WTC11 (cell line): ENCODE results near the gene FAM124B. TPM values are rescaled to one million over a fixed set of nuclear protein-coding genes. Genes with fewer than 3 reads are reported as not detected.

Experiments
- ATAC-seq: fragments of 200-7000 bp; cut with Tn5 transposase; 2 replicates; pipeline ENCODE4 v1.10.0; 2021; ENCODE audit warnings: mild to moderate bottlenecking, moderate library complexity
- CTCF ChIA-PET: fragments of 300-600 bp; sonication (Branson Sonifier 250); formaldehyde crosslinking; loops from one replicate; lab custom pipeline; 2021; ENCODE audit warnings: antibody characterized with exemption; lab: Charles Lee
- POLR2A ChIA-PET: fragments of 350-600 bp; sonication (Branson Sonifier 250); formaldehyde crosslinking; loops from one replicate; lab custom pipeline; 2021; ENCODE audit warnings: antibody characterized with exemption; lab: Charles Lee
- DNase-seq: peaks from one replicate; pipeline ENCODE4 v3.0.0; 2021; ENCODE audit warnings: low spot score
- H3K27ac Mint-ChIP-seq: 2 replicates; pipeline ENCODE4 v1.8.0; 2021; ENCODE audit warnings: mixed read lengths
- H3K27me3 Mint-ChIP-seq: 2 replicates; pipeline ENCODE4 v1.8.0; 2021; ENCODE audit warnings: low read depth, mild to moderate bottlenecking, moderate library complexity, mixed read lengths
- H3K36me3 Mint-ChIP-seq: 2 replicates; pipeline ENCODE4 v1.8.0; 2021; ENCODE audit warnings: mixed read lengths
- H3K4me1 Mint-ChIP-seq: 2 replicates; pipeline ENCODE4 v1.8.0; 2022; ENCODE audit warnings: mixed read lengths
- H3K4me3 Mint-ChIP-seq: 2 replicates; pipeline ENCODE4 v1.8.0; 2021; ENCODE audit warnings: mild to moderate bottlenecking, moderate library complexity, mixed read lengths
- H3K9me3 Mint-ChIP-seq: 2 replicates; pipeline ENCODE4 v1.8.0; 2021; ENCODE audit warnings: mixed read lengths
- ATF1 ChIP-seq: sonication (generic); formaldehyde crosslinking; IDR thresholded peaks from 2 replicates; pipeline ENCODE4 v1.8.1; 2023; ENCODE audit warnings: mild to moderate bottlenecking, moderate library complexity, missing genetic modification reagents
- ETV6 ChIP-seq: sonication (generic); formaldehyde crosslinking; IDR thresholded peaks from 2 replicates; pipeline ENCODE4 v1.8.1; 2022; ENCODE audit warnings: mild to moderate bottlenecking, missing genetic modification reagents
- FOXJ3 ChIP-seq: sonication (generic); formaldehyde crosslinking; IDR thresholded peaks from 2 replicates; pipeline ENCODE4 v1.9.0; 2021; ENCODE audit warnings: missing genetic modification reagents, mild to moderate bottlenecking, borderline replicate concordance
- NR2C2 ChIP-seq: sonication (generic); formaldehyde crosslinking; IDR thresholded peaks from 2 replicates; pipeline ENCODE4 v1.8.0; 2022; ENCODE audit warnings: mild to moderate bottlenecking, missing genetic modification reagents
- RORB ChIP-seq: fragments of 250-450 bp; sonication (Bioruptor Pico); IDR thresholded peaks from 2 replicates; pipeline ENCODE4 v1.9.0; 2021; ENCODE audit warnings: mild to moderate bottlenecking
- TEAD1 ChIP-seq: sonication (generic); formaldehyde crosslinking; IDR thresholded peaks from 2 replicates; pipeline ENCODE4 v1.8.0; 2022; ENCODE audit warnings: mild to moderate bottlenecking, missing genetic modification reagents
- ZNF263 ChIP-seq: sonication (generic); formaldehyde crosslinking; IDR thresholded peaks from 2 replicates; pipeline ENCODE4 v1.8.1; 2022; ENCODE audit warnings: low read depth, mild to moderate bottlenecking, moderate library complexity, missing genetic modification reagents
- ZNF423 ChIP-seq: fragments of 250-450 bp; sonication (Bioruptor Pico); IDR thresholded peaks from 2 replicates; pipeline ENCODE4 v2.1.2; 2022; ENCODE audit warnings: mild to moderate bottlenecking, moderate library complexity
- total RNA-seq: library from RNA; stranded (reverse); gene quantifications from 3 replicates; pipeline ENCODE4 v1.2.3, GENCODE V29; 2021
- TF ChIP-seq, protein P1 (sequence below): sonication (generic); formaldehyde crosslinking; IDR thresholded peaks from 2 replicates; pipeline ENCODE4 v1.8.1; 2023; ENCODE audit warnings: mild to moderate bottlenecking, missing genetic modification reagents, moderate library complexity
- TF ChIP-seq, protein P2 (sequence below): sonication (generic); formaldehyde crosslinking; IDR thresholded peaks from 2 replicates; pipeline ENCODE4 v1.8.1; 2023; ENCODE audit warnings: mild to moderate bottlenecking, moderate library complexity, missing genetic modification reagents
- TF ChIP-seq, protein P3 (sequence below): sonication (generic); formaldehyde crosslinking; IDR thresholded peaks from 2 replicates; pipeline ENCODE4 v1.8.0; 2022; ENCODE audit warnings: mild to moderate bottlenecking, missing genetic modification reagents
- TF ChIP-seq, protein P4 (sequence below): fragments of 250-450 bp; sonication (Bioruptor Pico); IDR thresholded peaks from 2 replicates; pipeline ENCODE4 v1.8.0; 2021; ENCODE audit warnings: mild to moderate bottlenecking
- TF ChIP-seq, protein P5 (sequence below): sonication (generic); formaldehyde crosslinking; IDR thresholded peaks from 2 replicates; pipeline ENCODE4 v1.8.1; 2022; ENCODE audit warnings: missing genetic modification reagents, borderline replicate concordance
- TF ChIP-seq, protein P6 (sequence below): sonication (generic); formaldehyde crosslinking; IDR thresholded peaks from 2 replicates; pipeline ENCODE4 v1.8.0; 2023; ENCODE audit warnings: missing genetic modification reagents

Gene FAM124B
- total RNA-seq, 1 experiment from 2014 or later, result 3.7 TPM

DNA sequence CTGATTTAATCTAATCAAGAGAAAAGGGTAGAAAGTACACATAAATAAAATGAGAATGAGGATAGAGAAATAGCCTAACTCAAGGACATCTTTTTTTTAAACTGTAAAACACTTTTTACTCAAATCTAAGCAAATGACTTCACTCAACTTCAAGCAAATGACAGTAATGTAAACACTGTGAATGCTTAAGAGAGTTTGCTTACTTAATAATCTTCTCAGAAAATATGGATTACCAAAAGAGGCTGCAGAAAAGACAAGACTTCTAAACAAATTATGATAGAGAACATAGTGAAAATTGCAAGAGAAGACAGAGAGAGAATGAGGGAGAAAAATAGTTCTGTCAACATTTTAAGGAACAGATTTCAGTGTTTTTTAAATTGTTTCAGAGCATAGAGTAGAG, 52.5 kb downstream of the FAM124B start (continued):
- TF ChIP-seq NR2C2 (CRISPR knock-in tag) (no peak), TEAD1 (CRISPR knock-in tag) (no peak)
- TF ChIP-seq, protein P1, sequence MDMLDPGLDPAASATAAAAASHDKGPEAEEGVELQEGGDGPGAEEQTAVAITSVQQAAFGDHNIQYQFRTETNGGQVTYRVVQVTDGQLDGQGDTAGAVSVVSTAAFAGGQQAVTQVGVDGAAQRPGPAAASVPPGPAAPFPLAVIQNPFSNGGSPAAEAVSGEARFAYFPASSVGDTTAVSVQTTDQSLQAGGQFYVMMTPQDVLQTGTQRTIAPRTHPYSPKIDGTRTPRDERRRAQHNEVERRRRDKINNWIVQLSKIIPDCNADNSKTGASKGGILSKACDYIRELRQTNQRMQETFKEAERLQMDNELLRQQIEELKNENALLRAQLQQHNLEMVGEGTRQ (CRISPR knock-in tag), result no peak
- TF ChIP-seq, protein P2, sequence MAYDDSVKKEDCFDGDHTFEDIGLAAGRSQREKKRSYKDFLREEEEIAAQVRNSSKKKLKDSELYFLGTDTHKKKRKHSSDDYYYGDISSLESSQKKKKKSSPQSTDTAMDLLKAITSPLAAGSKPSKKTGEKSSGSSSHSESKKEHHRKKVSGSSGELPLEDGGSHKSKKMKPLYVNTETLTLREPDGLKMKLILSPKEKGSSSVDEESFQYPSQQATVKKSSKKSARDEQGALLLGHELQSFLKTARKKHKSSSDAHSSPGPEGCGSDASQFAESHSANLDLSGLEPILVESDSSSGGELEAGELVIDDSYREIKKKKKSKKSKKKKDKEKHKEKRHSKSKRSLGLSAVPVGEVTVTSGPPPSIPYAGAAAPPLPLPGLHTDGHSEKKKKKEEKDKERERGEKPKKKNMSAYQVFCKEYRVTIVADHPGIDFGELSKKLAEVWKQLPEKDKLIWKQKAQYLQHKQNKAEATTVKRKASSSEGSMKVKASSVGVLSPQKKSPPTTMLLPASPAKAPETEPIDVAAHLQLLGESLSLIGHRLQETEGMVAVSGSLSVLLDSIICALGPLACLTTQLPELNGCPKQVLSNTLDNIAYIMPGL (CRISPR knock-in tag), result no peak

DNA sequence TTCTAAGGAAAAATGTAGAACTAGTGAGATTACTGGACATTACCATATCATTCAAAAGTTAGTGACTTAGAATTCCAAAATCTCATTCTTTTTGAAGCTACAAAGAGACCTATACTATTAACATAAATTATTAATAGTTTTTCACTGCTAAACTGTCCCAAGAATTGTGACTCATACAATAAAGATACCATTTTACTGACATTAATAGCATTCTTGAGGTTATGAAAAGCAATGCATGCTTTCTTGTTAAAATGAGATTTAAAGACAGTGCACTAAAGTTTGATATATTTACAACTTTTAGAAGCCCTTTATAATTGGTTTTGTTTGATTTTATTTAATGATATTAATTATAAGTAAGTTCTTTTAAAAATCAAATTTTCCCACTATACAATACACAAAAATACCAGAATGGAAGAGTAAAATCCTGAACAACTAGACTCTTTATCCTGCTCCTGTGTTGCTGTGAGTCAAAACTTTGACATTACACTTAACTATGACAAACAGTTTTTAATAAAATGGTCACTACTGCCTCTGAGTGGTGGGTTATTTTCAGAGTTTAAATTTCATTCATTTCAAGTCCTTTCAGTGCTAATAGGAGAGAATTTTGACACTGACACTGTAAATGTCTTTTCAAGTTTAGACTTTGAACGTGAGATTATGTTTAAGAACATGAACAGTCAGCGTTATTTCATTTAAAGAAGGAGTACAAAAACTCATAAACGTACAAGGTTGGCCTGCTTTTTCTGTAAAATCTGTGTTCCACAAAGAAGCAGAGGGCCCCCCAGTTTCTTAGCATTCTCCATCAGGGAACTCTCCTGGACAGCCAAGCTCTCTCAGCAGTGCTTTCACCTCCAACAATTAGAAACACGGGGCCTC, 54.5 kb downstream of the FAM124B start:
- Mint-ChIP-seq H3K36me3 (peaks cover 4% of the 10 kb centered on the region; the same call in 1 of the 2 replicates), H3K27ac (no peak overlapping the region), H3K4me3 (no peak overlapping the region), H3K27me3 (no peaks in the 10 kb centered on the region), H3K4me1 (0 out of 2 replicates have a peak, but pooled peaks cover 2% of the 10 kb centered on the region), H3K9me3 (peaks cover 11% of the 10 kb centered on the region)
- ChIA-PET CTCF (no interaction called here), POLR2A (no interaction called here)
- ATAC-seq, result no peak
- no peak for DNase-seq
- no peak for TF ChIP-seq ATF1 (CRISPR knock-in tag)
- TF ChIP-seq, protein P3, sequence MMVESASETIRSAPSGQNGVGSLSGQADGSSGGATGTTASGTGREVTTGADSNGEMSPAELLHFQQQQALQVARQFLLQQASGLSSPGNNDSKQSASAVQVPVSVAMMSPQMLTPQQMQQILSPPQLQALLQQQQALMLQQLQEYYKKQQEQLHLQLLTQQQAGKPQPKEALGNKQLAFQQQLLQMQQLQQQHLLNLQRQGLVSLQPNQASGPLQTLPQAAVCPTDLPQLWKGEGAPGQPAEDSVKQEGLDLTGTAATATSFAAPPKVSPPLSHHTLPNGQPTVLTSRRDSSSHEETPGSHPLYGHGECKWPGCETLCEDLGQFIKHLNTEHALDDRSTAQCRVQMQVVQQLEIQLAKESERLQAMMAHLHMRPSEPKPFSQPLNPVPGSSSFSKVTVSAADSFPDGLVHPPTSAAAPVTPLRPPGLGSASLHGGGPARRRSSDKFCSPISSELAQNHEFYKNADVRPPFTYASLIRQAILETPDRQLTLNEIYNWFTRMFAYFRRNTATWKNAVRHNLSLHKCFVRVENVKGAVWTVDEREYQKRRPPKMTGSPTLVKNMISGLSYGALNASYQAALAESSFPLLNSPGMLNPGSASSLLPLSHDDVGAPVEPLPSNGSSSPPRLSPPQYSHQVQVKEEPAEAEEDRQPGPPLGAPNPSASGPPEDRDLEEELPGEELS (CRISPR knock-in tag), result no peak
- no peak for TF ChIP-seq ETV6 (CRISPR knock-in tag)
- TF ChIP-seq, protein P4, sequence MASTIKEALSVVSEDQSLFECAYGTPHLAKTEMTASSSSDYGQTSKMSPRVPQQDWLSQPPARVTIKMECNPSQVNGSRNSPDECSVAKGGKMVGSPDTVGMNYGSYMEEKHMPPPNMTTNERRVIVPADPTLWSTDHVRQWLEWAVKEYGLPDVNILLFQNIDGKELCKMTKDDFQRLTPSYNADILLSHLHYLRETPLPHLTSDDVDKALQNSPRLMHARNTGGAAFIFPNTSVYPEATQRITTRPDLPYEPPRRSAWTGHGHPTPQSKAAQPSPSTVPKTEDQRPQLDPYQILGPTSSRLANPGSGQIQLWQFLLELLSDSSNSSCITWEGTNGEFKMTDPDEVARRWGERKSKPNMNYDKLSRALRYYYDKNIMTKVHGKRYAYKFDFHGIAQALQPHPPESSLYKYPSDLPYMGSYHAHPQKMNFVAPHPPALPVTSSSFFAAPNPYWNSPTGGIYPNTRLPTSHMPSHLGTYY (CRISPR knock-in tag), result no peak
- TF ChIP-seq RORB (CRISPR knock-in tag), result no peak

DNA sequence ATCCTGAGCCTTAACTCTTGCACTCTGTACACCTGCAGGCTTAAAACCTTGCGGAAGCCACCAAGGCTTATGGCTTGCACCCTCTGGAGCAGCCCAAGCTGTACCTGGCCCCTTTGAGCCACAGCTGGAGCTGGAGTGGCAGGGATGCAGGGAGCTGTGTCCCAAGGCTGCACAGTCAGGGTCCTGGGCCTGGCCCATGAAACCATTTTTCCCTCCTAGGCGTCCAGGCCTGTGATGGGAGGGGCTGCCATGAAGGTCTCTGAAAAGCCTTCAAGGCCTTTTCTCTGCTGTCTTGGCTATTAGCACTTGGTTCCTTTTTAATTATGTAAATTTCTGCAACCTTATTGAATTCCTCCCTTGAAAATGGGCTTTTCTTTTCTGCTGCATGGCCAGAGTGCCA, 56.4 kb downstream of the FAM124B start:
- TF ChIP-seq, protein P5, sequence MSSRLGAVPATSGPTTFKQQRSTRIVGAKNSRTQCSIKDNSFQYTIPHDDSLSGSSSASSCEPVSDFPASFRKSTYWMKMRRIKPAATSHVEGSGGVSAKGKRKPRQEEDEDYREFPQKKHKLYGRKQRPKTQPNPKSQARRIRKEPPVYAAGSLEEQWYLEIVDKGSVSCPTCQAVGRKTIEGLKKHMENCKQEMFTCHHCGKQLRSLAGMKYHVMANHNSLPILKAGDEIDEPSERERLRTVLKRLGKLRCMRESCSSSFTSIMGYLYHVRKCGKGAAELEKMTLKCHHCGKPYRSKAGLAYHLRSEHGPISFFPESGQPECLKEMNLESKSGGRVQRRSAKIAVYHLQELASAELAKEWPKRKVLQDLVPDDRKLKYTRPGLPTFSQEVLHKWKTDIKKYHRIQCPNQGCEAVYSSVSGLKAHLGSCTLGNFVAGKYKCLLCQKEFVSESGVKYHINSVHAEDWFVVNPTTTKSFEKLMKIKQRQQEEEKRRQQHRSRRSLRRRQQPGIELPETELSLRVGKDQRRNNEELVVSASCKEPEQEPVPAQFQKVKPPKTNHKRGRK (CRISPR knock-in tag), result no peak
- TF ChIP-seq, protein P6, sequence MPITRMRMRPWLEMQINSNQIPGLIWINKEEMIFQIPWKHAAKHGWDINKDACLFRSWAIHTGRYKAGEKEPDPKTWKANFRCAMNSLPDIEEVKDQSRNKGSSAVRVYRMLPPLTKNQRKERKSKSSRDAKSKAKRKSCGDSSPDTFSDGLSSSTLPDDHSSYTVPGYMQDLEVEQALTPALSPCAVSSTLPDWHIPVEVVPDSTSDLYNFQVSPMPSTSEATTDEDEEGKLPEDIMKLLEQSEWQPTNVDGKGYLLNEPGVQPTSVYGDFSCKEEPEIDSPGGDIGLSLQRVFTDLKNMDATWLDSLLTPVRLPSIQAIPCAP (CRISPR knock-in tag), result no peak
- TF ChIP-seq FOXJ3 (CRISPR knock-in tag) (no peak), ZNF423 (no peak), ZNF263 (no peak)
- H3K27ac Mint-ChIP-seq, result no peak overlapping the region
- peaks cover 11% of the 10 kb centered on the region for H3K9me3 Mint-ChIP-seq
- CTCF ChIA-PET, result no interaction called here
- H3K4me3 Mint-ChIP-seq, result no peak overlapping the region
- ATAC-seq, result no peak
- DNase-seq, result no peak
- no peaks in the 10 kb centered on the region for H3K4me1 Mint-ChIP-seq
- H3K27me3 Mint-ChIP-seq, result peaks cover 2% of the 10 kb centered on the region; the same call in 1 of the 2 replicates
- POLR2A ChIA-PET, result no interaction called here
- H3K36me3 Mint-ChIP-seq, result peaks cover 4% of the 10 kb centered on the region; the same call in 1 of the 2 replicates
